ENCODE measurements around the gene MAP1B. TPM values are rescaled to one million over a fixed set of nuclear protein-coding genes. Genes with fewer than 3 reads are reported as not detected.
"Not testable (repeated sequence)": the region's sequence is repeated elsewhere in the genome, so short reads cannot be mapped to it uniquely, and the experiment has no call there.

The MAP1B gene
- total RNA-seq, result 0.09 and 0.36 TPM in 2 replicates

GRCh38 chr5:72107131-72107900 lies at the start of gene MAP1B:
MAP1B (plus strand) TSS chr5:72107475; CDS start chr5:72107532, 57 bp downstream.
- intact Hi-C loops (cut with micrococcal nuclease), result no loop called here

- intact Hi-C loops (cut with micrococcal nuclease), result no loop called here
Observed at GRCh38 chr5:72057816-72058215, 49.5 kb upstream of the MAP1B start.

- intact Hi-C loops (cut with micrococcal nuclease), result no loop called here
Observed at GRCh38 chr5:72063219-72063819, 44.0 kb upstream of the MAP1B start.

GRCh38 chr5:72064801-72065570 lies 42.3 kb upstream of the MAP1B start:
- intact Hi-C loops (cut with micrococcal nuclease), result no loop called here

- intact Hi-C loops (cut with micrococcal nuclease), result no loop called here
Observed at GRCh38 chr5:72065751-72066255, 41.5 kb upstream of the MAP1B start.

GRCh38 chr5:72066705-72067107 lies 40.6 kb upstream of the MAP1B start:
- intact Hi-C loops (cut with micrococcal nuclease), result no loop called here

GRCh38 chr5:72067682-72068470 lies 39.4 kb upstream of the MAP1B start:
- intact Hi-C loops (cut with micrococcal nuclease), result no loop called here

GRCh38 chr5:72070529-72070928 lies 36.7 kb upstream of the MAP1B start:
- intact Hi-C loops (cut with micrococcal nuclease), result no loop called here

- intact Hi-C loops (cut with micrococcal nuclease), result no loop called here
Observed at GRCh38 chr5:72071906-72072305, 35.4 kb upstream of the MAP1B start.

GRCh38 chr5:72074251-72074650 lies 33.0 kb upstream of the MAP1B start:
- intact Hi-C loops (cut with micrococcal nuclease), result no loop called here

- intact Hi-C loops (cut with micrococcal nuclease), result no loop called here
Observed at GRCh38 chr5:72075461-72075860, 31.8 kb upstream of the MAP1B start.

- intact Hi-C loops (cut with micrococcal nuclease), result no loop called here
Observed at GRCh38 chr5:72076621-72077300, 30.5 kb upstream of the MAP1B start.

GRCh38 chr5:72077390-72077789 lies 29.9 kb upstream of the MAP1B start:
- intact Hi-C loops (cut with micrococcal nuclease), result no loop called here

- intact Hi-C loops (cut with micrococcal nuclease), result no loop called here
Observed at GRCh38 chr5:72079288-72079687, 28.0 kb upstream of the MAP1B start.

GRCh38 chr5:72082048-72082447 lies 25.2 kb upstream of the MAP1B start:
- intact Hi-C loops (cut with micrococcal nuclease), result no loop called here

GRCh38 chr5:72084876-72085275 lies 22.4 kb upstream of the MAP1B start:
- intact Hi-C loops (cut with micrococcal nuclease), result no loop called here

GRCh38 chr5:72085319-72085718 lies 22.0 kb upstream of the MAP1B start:
- intact Hi-C loops (cut with micrococcal nuclease), result no loop called here

- intact Hi-C loops (cut with micrococcal nuclease), result not testable (repeated sequence)
Observed at GRCh38 chr5:72089713-72090112, 17.6 kb upstream of the MAP1B start.

- intact Hi-C loops (cut with micrococcal nuclease), result no loop called here
Observed at GRCh38 chr5:72092074-72092473, 15.2 kb upstream of the MAP1B start.

GRCh38 chr5:72093217-72093616 lies 14.1 kb upstream of the MAP1B start:
- intact Hi-C loops (cut with micrococcal nuclease), result no loop called here

- intact Hi-C loops (cut with micrococcal nuclease), result no loop called here
Observed at GRCh38 chr5:72093824-72094223, 13.5 kb upstream of the MAP1B start.

Measured in T-helper 2 cell treated with Interferon-gamma antibody and Interleukin-4, amounts not matched to agents 100 ng/mL and 5 ng/mL, for 36 hours (primary cell).